Hippocampal formation (tissue), 2 donors: ENCODE results near the gene CDH15.
"Not testable (repeated sequence)": the region's sequence is repeated elsewhere in the genome, so short reads cannot be mapped to it uniquely, and the experiment has no call there.

ENCODE experiments used
- DNase-seq, 2 donors: peaks; one replicate each; lab custom pipeline; 2025; lab: John Stamatoyannopoulos, UW

Gene CDH15

GRCh38 chr16:89187032-89187769 lies 15.7 kb downstream of the CDH15 start:
- no peak for DNase-seq

DNA sequence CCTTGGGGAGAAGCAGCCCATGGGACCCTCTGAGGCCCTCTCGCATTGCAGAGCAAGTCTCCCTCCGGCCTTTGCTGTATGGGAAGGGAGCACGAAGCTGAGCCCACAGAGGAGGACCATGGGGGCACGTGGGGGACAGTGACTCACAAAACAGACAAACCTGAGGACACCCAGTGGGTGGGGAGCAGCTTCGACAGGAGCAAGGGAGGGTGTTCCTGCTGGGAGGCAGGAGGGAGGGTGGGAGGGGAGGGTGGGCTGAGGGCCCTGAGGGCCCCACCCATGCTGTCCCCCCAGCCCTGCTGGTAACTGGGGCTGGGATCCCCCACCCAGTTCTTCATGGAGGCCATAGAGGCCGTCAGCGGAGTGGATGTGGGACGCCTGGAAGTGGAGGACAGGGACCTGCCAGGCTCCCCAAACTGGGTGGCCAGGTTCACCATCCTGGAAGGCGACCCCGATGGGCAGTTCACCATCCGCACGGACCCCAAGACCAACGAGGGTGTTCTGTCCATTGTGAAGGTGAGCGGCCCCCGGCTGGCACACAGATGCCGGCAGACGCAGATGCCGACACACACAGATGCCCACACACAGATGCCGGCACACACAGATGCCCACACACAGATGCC lies 16.3 kb downstream of the CDH15 start:
- DNase-seq: no peak

DNA sequence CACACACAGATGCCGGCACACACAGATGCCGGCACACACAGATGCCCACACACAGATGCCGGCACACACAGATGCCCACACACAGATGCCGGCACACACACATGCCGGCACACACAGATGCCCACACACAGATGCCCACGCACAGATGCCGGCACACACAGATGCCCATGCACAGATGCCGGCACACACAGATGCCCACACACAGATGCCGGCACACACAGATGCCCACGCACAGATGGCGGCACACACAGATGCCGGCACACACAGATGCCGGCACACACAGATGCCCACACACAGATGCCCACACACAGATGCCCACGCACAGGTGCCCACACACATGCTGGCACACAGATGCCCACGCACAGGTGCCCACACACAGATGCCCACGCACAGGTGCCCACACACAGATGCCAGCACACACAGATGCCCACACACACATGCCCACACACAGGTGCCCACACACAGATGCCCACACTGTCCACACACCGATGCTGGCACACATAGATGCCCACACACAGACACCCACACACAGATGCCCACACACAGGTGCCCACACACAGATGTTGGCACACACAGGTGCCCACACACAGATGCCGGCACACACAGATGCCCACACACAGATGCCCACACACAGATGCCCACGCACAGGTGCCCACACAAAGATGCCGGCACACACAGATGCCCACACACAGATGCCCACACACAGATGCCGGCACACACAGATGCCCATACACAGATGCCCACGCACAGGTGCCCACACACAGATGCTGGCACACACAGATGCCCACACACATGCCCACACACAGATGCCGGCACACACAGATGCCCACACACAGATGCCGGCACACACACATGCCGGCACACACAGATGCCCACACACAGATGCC lies 17.2 kb downstream of the CDH15 start:
- DNase-seq: not testable (repeated sequence)

DNA sequence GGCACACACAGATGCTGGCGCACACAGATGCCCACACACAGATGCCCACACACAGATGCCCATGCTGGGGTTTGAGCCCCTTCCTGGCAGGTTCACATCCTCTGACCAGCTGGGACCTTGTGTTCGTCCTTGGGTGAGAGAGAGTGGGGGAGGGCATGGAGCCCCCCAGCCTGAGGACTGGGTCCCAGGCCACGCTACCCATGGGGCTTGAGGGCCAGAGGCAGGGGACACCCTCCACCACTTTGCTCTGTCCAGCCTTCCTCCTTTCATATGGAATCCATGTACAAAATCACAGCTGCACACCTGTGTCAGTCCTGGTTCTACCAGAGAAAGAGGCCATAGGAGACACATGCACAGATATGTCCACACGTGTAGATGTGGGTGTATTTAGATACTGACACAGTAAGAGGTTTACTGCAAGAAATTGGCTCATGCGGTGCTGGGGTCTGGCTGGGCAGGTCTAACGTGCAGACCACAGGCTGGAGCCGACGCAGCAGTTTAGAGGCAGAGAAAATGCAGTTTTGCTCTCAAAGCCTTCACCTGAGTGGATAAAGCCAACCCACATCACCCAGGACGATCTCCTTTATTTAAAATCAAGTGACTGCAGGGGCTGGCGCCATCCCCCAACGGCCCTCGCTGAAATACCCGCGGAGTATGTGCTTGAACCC lies 17.9 kb downstream of the CDH15 start:
- DNase-seq: no peak

DNA sequence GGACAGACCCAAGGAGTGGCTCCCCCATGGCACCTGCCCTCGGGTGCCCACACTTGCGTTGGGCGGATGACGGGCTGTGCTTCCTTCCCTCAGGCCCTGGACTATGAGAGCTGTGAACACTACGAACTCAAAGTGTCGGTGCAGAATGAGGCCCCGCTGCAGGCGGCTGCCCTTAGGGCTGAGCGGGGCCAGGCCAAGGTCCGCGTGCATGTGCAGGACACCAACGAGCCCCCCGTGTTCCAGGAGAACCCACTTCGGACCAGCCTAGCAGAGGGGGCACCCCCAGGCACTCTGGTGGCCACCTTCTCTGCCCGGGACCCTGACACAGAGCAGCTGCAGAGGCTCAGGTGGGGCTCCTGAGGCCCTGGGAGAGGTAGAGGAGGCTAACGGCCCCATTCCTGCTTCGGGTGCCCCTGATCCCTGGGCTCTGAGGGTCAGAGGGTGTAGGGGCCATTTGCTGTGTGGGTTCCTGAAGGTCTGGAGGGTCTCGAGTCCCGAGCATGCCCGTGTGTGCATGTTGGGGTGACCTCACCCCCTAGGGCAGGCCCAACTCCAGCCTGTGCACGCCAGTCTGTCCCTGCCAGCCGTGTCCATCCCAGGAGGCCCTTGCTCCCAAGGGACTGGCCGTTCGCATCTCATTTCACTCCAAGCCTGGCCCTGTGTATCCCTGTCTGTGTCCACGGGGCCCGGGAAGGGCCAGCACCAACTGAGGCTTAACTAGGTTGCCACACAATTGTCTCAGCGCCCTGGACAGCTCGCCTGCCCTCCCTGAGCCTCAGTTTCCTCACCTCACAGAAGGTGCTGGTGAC lies 18.8 kb downstream of the CDH15 start:
- DNase-seq: no peak

GRCh38 chr16:89191033-89191900 lies 19.7 kb downstream of the CDH15 start:
- DNase-seq: no peak

GRCh38 chr16:89191901-89192185 lies 20.3 kb downstream of the CDH15 start:
- DNase-seq: no peak

DNA sequence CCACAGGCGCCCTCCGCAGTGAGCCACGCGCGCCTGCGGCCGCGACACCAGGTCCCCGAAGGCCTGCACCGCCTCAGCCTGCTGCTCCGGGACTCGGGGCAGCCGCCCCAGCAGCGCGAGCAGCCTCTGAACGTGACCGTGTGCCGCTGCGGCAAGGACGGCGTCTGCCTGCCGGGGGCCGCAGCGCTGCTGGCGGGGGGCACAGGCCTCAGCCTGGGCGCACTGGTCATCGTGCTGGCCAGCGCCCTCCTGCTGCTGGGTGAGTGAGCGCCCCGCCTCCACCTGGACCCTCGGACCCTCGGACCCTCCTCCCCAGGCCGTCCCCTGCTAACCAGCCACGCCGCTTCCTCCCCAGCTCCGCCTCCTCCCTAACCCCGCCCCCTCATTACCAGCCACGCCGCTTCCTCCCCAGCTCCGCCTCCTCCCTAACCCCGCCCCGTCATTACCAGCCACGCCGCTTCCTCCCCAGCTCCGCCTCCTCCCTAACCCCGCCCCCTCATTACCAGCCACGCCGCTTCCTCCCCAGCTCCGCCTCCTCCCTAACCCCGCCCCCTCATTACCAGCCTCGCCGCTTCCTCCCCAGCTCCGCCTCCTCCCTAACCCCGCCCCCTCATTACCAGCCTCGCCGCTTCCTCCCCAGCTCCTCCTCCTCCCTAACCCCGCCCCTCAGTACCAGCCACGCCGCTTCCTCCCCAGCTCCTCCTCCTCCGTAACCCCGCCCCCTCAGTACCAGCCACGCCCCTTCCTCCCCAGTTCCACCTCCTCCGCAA lies 20.8 kb downstream of the CDH15 start:
- peak in 1 of 2 donors; percentile 1 for DNase-seq

- DNase-seq: no peak
These were observed 21.5 kb downstream of the CDH15 start for GRCh38 chr16:89192956-89193575.

- DNase-seq: no peak
These were observed 22.2 kb downstream of the CDH15 start for GRCh38 chr16:89193576-89194293.

- no peak for DNase-seq
These were observed 23.1 kb downstream of the CDH15 start for GRCh38 chr16:89194340-89195311.

DNA sequence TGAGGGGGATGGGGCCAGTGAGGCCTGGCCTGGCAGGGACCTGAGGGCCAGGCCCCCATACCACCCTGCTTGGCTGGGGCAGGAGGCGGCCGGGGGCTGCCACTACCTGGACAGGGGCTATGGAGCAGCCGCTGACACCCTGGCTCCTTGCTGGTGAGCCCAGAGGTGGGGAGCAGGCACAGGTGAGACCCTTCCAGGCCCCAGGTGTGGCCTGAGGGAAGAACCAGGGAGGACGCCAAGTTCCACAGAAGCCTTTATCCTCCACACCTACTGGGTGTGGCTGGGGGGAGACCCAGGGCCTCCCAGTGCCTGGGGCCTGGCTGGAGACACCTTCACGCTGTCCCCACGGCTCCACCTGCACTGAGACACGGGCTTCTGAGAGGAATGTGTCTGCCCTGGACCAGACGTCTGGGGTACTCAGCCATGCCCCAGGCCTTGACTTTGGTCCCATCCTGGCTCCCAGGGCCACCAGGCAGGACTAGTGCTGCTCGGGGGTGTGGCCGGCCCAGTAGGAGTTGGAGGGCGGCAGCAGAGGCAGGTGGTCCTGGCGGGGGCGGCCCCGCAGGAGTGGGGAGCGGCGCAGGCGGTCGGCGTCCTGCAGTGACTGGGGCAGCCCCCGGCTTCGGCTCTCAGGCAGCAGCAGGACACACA lies 24.1 kb downstream of the CDH15 start:
- DNase-seq: no peak

- no peak for DNase-seq
These were observed 25.6 kb downstream of the CDH15 start for GRCh38 chr16:89197033-89197632.

GRCh38 chr16:89197633-89198416 lies 26.3 kb downstream of the CDH15 start:
- no peak for DNase-seq

DNA sequence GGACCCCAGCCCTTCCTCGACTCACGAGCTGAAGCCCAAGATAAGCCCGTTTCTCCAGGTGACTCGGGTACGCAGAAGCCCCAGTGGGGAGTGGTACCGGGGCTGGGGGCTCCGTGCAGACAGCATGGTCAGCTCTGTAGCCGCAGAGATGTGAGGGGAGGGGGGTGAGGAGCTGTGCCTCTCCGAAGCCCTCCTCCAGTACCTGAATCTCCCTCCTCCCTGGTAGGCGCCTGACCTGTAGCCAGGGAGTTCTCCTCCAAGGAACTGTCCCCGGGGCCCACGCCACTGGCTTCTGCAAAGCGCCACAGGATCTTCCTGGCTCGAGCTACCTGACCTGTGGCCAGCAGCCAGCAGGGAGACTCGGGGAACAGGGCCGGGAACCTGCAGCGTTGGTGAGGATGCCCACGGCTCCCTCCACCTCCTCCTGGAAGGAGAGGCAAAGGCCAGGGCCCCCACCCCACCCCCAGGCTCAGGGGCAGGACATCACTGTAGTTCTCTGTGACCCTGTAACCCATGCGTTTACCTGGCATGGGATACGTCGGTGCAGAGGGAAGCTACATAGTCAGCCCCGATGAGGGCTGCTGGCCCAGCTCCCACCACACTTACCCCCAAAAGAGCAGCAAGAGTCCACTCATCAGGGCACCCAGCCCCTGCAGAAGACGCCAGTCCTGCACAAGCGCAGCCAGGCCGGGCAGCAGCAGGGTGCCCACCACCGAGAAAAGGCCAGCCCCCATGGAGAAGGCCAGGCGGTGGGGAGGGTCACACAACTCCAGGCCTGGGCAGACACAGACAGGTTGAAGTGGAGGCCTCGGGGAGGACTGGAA lies 27.1 kb downstream of the CDH15 start:
- no peak for DNase-seq
